SU-DHL-6 (cell line): ENCODE measurements around the gene MYO1D.

Source experiments
- H2AFZ ChIP-seq: fragments of 200-600 bp; sonication (generic); 2 replicates; pipeline ENCODE4 v1.6.1; 2014; ENCODE audit warnings: low read depth, mild to moderate bottlenecking, moderate library complexity, mixed read lengths, antibody characterized with exemption, low read length; ENCODE audit not compliant: severe bottlenecking
- H3F3A ChIP-seq: fragments of 200-600 bp; shearing (Covaris generic); 2 replicates; pipeline ENCODE4 v1.6.0; 2016; ENCODE audit warnings: antibody characterized with exemption, mild to moderate bottlenecking; ENCODE audit not compliant: insufficient read depth
- H3K27ac ChIP-seq: fragments of 200-600 bp; sonication (generic); 2 replicates; pipeline ENCODE4 v1.5.1; 2016; ENCODE audit warnings: low read depth, mild to moderate bottlenecking, low read length, moderate library complexity, mixed read lengths
- H3K27me3 ChIP-seq: fragments of 200-600 bp; sonication (generic), shearing (Covaris generic); 2 replicates; pipeline ENCODE4 v1.6.0; 2014; ENCODE audit warnings: mild to moderate bottlenecking, low read length
- H3K36me3 ChIP-seq: fragments of 200-600 bp; sonication (generic); 2 replicates; pipeline ENCODE4 v1.6.1; 2014; ENCODE audit warnings: mild to moderate bottlenecking, low read length, mixed read lengths
- H3K4me2 ChIP-seq: fragments of 300-600, 200-600 bp; shearing (Covaris generic), sonication (generic); 2 replicates; pipeline ENCODE4 v1.6.0; 2014; ENCODE audit warnings: low read length, low read depth, mild to moderate bottlenecking; ENCODE audit not compliant: poor library complexity, severe bottlenecking
- H3K4me3 ChIP-seq: fragments of 200-600 bp; sonication (generic); 2 replicates; pipeline ENCODE4 v1.5.1; 2014; ENCODE audit warnings: antibody characterized with exemption, low read length, mild to moderate bottlenecking, mixed read lengths; ENCODE audit not compliant: insufficient read depth, poor library complexity, severe bottlenecking
- H3K79me2 ChIP-seq: fragments of 200-600 bp; sonication (generic); 2 replicates; pipeline ENCODE4 v1.6.1; 2014; ENCODE audit warnings: mild to moderate bottlenecking, low read length, moderate library complexity; ENCODE audit not compliant: insufficient read depth
- H3K9ac ChIP-seq: fragments of 200-600 bp; sonication (generic); 2 replicates; pipeline ENCODE4 v1.7.0; 2014; ENCODE audit warnings: mild to moderate bottlenecking, low read length
- H3K9me2 ChIP-seq: fragments of 200-600 bp; sonication (generic); replicated peaks from 2 replicates; pipeline ENCODE4 v1.6.1; 2014; ENCODE audit warnings: low read length; ENCODE audit not compliant: insufficient read depth
- H3K9me3 ChIP-seq: fragments of 200-600 bp; sonication (generic); 2 replicates; pipeline ENCODE4 v1.6.1; 2014; ENCODE audit warnings: low read length, mixed read lengths; ENCODE audit not compliant: insufficient read depth
- H4K20me1 ChIP-seq: fragments of 200-600 bp; sonication (generic); 2 replicates; pipeline ENCODE4 v1.6.1; 2014; ENCODE audit warnings: low read depth, mild to moderate bottlenecking, antibody characterized with exemption, low read length, moderate library complexity, mixed read lengths
- EZH2phosphoT487 ChIP-seq: fragments of 200-600 bp; sonication (generic), shearing (Covaris generic); conservative IDR thresholded peaks from 2 replicates; pipeline ENCODE4 v1.6.1; 2018; ENCODE audit warnings: mild to moderate bottlenecking, antibody characterized with exemption, low read length, moderate library complexity, mixed read lengths
- TF ChIP-seq, protein P1 (sequence below): fragments of 200-600 bp; sonication (generic); IDR thresholded peaks from one replicate; pipeline ENCODE4 v1.5.1; 2017; ENCODE audit warnings: antibody characterized with exemption, mild to moderate bottlenecking, low read length, moderate library complexity; ENCODE audit not compliant: insufficient read depth, poor library complexity, severe bottlenecking

Gene MYO1D

DNA sequence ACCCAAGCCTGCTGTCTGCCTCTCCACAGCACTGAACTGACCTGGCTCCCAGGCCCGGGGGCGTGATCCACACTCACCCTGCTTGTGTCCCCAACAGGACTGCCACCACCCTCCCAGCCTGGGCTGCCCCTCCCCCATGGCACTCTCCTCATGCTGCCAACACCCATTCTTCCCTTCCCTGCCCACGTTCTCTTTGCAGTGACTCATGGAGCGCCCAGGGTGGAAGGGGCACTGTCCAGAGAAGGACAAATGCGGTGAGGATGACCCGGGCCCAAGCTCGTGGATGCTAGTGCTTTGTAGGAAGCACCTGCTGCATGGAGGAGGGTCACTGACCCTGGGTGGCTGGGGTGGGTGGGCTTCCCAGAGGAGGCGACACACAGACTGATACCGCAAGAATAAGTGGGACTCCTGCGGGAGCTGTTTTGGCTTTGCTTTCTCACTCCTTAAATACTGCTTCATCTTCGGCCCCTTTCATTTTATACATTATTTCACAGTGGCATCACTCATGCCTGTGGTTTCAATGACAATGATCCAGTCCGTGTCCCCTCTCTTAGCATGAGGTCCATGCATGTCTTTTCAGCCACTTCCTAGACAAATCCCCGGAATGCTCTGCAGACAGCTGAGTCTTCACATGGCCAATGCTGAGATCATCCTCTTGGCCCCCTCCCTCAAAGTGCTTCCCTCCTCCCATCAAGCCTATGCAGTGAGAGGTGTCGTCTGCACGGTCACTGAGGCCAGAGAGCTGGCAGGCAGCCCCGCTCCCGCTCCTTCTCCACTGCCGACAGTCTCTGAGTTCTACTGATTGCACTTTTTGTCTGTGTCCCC, 372.5 kb downstream of the MYO1D start:
- Histone ChIP-seq H3K4me3 (no peak overlapping the region), H3K27me3 (no peaks in the 10 kb centered on the region), H3F3A (no peaks in the 10 kb centered on the region), H3K4me2 (peak overlapping the region; percentile 12), H3K9me2 (no peaks in the 10 kb centered on the region), H3K27ac (peak overlapping the region; percentile 29), H3K9ac (0 out of 2 replicates have a peak overlapping the region, but pooled peaks have one; percentile 10), H3K9me3 (no peaks in the 10 kb centered on the region), H3K36me3 (no peaks in the 10 kb centered on the region), H2AFZ (peak overlapping the region; percentile 49), H4K20me1 (no peaks in the 10 kb centered on the region), H3K79me2 (no peaks in the 10 kb centered on the region)
- TF ChIP-seq, protein P1, sequence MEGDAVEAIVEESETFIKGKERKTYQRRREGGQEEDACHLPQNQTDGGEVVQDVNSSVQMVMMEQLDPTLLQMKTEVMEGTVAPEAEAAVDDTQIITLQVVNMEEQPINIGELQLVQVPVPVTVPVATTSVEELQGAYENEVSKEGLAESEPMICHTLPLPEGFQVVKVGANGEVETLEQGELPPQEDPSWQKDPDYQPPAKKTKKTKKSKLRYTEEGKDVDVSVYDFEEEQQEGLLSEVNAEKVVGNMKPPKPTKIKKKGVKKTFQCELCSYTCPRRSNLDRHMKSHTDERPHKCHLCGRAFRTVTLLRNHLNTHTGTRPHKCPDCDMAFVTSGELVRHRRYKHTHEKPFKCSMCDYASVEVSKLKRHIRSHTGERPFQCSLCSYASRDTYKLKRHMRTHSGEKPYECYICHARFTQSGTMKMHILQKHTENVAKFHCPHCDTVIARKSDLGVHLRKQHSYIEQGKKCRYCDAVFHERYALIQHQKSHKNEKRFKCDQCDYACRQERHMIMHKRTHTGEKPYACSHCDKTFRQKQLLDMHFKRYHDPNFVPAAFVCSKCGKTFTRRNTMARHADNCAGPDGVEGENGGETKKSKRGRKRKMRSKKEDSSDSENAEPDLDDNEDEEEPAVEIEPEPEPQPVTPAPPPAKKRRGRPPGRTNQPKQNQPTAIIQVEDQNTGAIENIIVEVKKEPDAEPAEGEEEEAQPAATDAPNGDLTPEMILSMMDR = no peak
- no peak for TF ChIP-seq EZH2phosphoT487

DNA sequence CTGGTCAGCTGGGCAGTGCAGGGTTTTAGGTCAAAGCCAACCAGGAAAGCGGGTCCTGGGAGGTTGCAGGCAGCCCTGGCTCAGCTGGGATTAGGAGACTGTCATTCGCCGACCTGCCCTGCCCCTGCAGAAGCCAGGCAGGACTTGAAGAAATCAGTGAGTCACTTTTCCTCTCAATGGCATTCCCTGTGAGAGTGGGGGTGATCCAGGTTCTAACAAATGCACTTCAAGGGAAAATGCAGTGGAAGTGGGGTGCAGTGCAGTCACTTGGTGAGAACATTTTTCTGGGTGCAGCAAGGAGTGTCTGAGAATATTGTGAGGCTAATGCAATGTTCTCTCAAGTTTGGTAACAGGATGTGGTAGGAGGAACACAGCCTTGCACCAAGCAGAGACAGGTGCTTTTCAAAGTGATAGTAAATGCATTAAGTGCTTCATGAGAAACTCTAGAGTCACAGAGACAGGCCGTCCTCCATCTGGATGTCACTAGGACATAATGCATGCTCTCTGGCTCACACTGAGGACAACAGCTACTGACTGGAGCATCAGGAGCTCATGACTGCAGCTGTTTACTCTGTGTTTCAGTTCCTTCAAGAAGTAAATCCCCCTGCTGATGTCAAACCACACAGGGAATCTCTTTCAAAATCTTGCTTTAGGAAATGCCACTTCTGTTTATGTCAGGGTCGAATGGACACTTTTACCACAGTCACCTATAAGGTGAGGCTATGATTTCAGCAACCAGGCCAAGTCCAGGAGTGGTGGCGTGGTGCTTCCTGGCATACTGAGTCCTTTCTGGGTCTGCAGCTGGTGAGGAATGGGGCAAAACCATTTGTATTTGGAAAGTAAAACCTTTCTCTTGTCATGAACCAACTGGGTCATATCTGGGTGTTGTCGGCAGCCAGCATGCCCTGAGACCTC, 373.4 kb downstream of the MYO1D start:
- Histone ChIP-seq H2AFZ (peak overlapping the region; percentile 49), H3K4me2 (peak overlapping the region; percentile 12)

DNA sequence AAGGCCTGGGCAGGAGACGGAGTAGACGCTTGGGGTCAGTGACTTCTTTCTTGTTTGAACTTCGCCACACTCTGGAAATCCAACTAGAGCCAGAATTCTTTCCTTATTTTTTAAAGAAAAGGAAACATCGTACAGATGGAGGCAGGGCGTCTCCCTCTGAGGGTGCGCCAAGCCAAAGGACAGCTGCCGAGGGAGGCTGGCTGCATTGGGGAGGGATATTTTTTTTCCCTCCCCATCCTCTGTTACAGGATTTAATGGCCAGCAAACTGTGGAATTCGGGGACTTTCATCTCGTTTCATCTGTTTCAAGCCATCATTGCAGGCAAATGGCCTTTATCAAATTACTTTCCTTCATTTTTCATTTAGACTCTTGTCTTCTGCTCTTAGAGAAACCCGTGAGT, 374.2 kb downstream of the MYO1D start:
- Histone ChIP-seq H3K9ac (no peak overlapping the region), H3K36me3 (no peaks in the 10 kb centered on the region), H3K9me2 (no peaks in the 10 kb centered on the region), H4K20me1 (no peaks in the 10 kb centered on the region), H3K79me2 (no peaks in the 10 kb centered on the region), H3K4me3 (no peak overlapping the region), H3K27me3 (no peaks in the 10 kb centered on the region), H2AFZ (no peak overlapping the region), H3F3A (no peaks in the 10 kb centered on the region), H3K4me2 (no peak overlapping the region), H3K9me3 (no peaks in the 10 kb centered on the region), H3K27ac (no peak overlapping the region)
- no peak for TF ChIP-seq EZH2phosphoT487
- TF ChIP-seq, protein P1 = no peak

More for the DNA sequence above, 373.4 kb downstream of the MYO1D start:
- Histone ChIP-seq H3K4me3 (no peak overlapping the region), H3K9me2 (no peaks in the 10 kb centered on the region), H3K36me3 (no peaks in the 10 kb centered on the region), H3K9ac (0 out of 2 replicates have a peak overlapping the region, but pooled peaks have one; percentile 10), H3K79me2 (no peaks in the 10 kb centered on the region), H4K20me1 (no peaks in the 10 kb centered on the region), H3K27me3 (no peaks in the 10 kb centered on the region), H3K27ac (peak overlapping the region; percentile 29), H3K9me3 (no peaks in the 10 kb centered on the region), H3F3A (no peaks in the 10 kb centered on the region)
- TF ChIP-seq, protein P1 = no peak
- TF ChIP-seq EZH2phosphoT487 = no peak
